GM21528 (cell line): ENCODE data around the gene MAGEA11.
"Not testable (repeated sequence)": the region's sequence is repeated elsewhere in the genome, so short reads cannot be mapped to it uniquely, and the experiment has no call there.

Experiments used
- ATAC-seq: cut with Tn5 transposase; IDR thresholded peaks from one replicate; pipeline ENCODE4 v1.9.1; 2021; ENCODE audit warnings: mild to moderate bottlenecking, moderate library complexity; ENCODE audit not compliant: unreplicated experiment, low FRiP score

The MAGEA11 gene

GRCh38 chrX:149717803-149718202, 5.9 kb downstream of the MAGEA11 start:
- no peak for ATAC-seq

GRCh38 chrX:149718757-149719156, 6.9 kb downstream of the MAGEA11 start:
- no peak for ATAC-seq

GRCh38 chrX:149720021-149720689, 8.3 kb downstream of the MAGEA11 start:
- ATAC-seq, result no peak

GRCh38 chrX:149721241-149721640, 9.4 kb downstream of the MAGEA11 start:
- not testable (repeated sequence) for ATAC-seq

GRCh38 chrX:149721778-149722177, 9.9 kb downstream of the MAGEA11 start:
- ATAC-seq, result no peak

DNA sequence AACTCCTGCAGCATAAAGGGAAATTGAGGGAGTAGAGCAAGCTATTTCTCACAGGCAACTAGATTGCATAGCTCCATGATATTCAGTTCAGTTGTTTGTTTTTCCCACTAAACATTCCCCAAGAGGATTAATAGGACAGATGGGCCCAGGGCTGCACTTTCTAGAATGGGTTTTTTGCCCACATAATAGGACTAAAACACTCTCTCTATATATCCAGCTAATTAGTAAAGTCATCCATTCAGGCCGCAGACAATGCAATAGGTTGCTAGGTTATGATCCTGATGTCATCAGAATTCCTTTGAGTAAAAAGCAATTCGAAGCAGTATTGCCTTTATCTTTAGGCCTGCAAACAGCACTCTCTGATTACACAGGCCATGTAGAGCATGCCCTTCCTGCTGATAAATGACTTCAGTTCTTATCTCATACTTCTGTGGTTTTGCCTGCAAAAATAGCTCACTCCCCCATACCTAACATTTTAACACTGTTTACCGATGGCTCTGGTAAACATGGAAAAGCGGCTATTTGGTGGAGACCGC, 11.8 kb downstream of the MAGEA11 start:
- ATAC-seq, result not testable (repeated sequence)

DNA sequence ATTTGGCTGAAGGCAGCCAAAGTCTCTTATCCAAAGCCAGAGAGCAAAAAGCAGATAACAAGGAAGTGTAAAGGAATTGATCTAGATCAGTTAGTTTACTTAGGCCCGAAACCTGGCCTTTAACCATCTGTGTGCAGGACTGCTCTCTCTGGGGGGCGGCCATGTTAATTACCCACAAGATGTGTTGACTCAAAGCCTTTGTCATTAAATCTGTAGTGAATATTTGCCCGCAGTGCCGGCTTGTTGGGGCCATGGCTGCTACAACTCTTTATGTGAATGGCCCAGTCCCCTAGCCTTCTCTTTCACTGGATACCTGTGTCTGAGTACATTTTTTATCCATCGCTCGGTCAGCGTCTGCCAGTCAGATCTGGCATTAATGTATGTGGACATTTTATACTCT, 15.4 kb downstream of the MAGEA11 start:
- ATAC-seq, result not testable (repeated sequence)

- not testable (repeated sequence) for ATAC-seq
These were observed 30.4 kb downstream of the MAGEA11 start for GRCh38 chrX:149742269-149742668.

GRCh38 chrX:149746390-149747007, 34.6 kb downstream of the MAGEA11 start:
- ATAC-seq, result not testable (repeated sequence)

- no peak for ATAC-seq
These were observed 45.6 kb downstream of the MAGEA11 start for GRCh38 chrX:149757206-149758067.

DNA sequence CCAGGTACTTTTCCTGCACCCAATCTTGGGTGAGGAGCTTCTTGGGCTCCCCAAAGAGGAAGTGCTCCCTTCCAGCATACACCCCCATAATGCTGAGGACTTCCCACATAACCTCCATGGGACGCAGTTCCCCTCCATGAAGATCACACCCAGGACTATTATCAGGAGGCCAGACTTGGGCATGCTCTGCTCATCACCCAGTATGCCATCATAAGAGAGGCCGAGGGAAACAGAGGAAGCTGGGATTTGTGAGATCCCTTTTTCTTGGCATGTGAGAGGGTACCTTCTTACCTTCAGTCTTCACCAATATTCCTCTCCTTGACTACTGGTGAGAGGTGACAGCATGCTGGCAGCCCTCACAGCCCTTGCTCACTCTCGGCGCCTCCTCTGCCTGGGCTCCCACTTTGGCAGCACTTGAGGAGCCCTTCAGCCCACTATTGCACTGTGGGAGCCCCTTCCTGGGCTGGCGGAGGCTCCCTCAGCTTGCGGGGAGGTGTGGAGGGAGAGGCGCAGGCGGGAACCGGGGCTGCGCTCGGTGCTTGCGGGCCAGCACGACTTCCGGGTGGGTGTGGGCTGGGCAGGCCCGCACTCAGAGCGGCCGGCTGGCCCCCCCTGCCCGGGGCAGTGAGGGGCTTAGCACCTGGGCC, 46.3 kb downstream of the MAGEA11 start:
- no peak for ATAC-seq

GRCh38 chrX:149758715-149759078, 46.8 kb downstream of the MAGEA11 start:
- ATAC-seq, result not testable (repeated sequence)

GRCh38 chrX:149759824-149760223, 48.0 kb downstream of the MAGEA11 start:
- ATAC-seq, result no peak

DNA sequence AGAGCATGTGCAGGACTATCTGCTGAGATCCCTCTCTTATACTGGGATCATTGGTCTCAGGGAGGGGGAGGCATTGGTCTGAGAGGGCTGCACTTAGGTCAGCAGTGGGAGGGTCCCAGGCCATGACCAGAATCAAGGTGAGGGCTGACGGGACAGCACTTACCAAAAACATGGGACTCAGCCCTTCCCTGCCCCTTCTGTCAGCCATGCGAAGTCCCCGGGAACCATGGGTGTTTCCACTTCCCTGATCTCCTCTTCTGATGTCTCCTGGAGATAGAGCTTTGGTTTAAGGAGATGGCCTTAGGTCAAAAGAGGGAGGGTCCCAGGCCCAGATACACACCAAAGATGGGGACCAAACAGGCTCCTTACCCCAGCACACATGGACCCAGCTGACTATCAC, 49.1 kb downstream of the MAGEA11 start:
- no peak for ATAC-seq

DNA sequence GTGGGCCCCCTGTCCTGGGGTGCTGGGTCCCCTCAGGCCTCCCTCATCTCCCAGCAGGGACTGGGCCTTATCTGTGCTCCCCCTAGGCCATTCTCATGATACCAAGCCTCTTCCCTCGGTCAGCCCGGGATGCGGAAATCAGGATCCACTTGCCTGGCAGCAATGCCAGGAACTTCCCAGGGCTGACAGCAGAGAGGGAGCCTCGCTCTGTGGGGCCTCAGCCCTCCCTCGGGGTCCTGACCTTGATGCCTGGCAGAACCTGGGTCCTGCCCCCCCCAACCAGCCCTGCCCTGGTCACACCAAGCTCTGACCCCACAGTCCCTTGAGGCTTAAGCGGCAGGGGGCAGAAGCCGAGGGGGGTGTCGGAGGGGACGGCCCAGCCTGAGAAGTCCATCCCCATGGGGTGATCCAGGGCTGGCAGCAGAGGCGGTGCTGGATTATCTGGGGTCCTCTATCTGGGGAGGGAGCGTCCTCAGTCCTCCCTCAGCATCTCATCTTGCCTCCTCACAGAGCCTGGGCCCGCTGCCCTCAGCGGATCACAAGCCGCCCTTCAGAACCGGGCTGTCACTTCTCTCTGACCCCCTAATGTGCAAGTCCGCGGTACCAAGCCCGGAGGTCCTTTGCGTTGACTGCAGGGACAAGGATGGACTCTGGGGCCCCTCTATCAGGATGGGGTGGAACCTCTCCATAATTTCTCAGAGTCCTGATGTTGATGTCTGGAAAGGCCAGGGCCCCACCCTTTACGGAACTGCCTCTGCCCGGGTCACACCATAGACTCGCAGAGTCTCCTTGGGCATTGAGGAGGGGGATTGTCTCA, 50.2 kb downstream of the MAGEA11 start:
- not testable (repeated sequence) for ATAC-seq

DNA sequence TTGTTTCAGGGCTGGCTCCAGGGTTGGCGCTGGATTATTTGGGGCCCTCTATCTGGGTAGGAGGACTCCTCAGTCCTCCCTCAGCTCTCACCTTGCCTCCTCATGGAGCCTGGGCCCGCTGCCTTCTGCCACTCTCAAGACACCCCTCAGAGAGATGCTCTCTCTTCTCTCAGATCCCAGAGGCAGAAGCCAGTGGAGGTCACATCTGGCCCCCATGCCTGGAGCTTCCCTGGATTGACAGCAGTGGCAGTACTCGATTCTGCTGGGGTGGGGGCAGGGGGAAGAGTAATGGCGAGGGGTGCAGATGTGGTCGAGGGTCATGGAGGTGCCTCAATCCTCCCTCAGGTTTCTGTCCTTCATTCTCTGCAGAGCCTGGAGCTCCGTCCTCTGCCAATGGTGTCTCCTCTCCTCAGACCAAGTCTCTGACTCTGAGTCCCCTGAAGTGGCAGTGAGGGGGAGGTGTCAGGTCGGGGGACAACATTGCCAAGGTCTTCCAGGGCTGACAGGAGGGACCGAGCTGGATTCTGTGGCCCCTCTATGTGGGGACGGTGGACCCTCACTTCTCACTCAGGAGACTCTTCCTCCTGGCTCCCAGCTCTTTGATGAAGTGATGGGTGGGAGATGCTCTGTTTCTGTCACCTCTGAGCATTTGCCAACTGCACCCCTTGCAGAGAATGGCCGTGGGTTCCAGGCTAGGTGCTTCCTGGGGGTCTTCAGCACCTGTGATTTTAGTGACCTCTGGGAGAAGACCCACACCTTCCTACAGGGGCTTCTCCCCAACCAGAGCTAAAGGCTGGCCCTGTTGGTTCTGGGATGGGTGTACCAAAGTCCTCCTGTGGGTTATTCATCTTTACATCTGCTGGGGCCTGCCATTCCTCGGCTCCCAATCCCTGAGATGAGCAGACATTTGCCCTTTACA, 51.1 kb downstream of the MAGEA11 start:
- ATAC-seq, result no peak
